Rectal smooth muscle tissue (tissue), 1 donor: Measurements from ENCODE around the gene HOXA13.
A peak's percentile ranks its signal among the peaks of the same experiment; 100 is the strongest.

Experiments
- H3K27ac ChIP-seq: one replicate; pipeline ENCODE4 v1.7.0; 2013; ENCODE audit warnings: low read depth, low read length, inconsistent platforms
- H3K27me3 ChIP-seq: one replicate; pipeline ENCODE4 v1.7.0; 2013; ENCODE audit warnings: low read length; ENCODE audit not compliant: control insufficient read depth, insufficient read depth
- H3K36me3 ChIP-seq: one replicate; pipeline ENCODE4 v1.7.0; 2013; ENCODE audit warnings: low read length; ENCODE audit not compliant: control insufficient read depth, insufficient read depth
- H3K4me1 ChIP-seq: one replicate; pipeline ENCODE4 v1.7.0; 2013; ENCODE audit warnings: low read length; ENCODE audit not compliant: control insufficient read depth, insufficient read depth
- H3K4me3 ChIP-seq: one replicate; pipeline ENCODE4 v1.7.0; 2013; ENCODE audit warnings: low read length
- H3K9ac ChIP-seq: one replicate; pipeline ENCODE4 v1.7.0; 2013; ENCODE audit warnings: low read length

The HOXA13 gene

DNA sequence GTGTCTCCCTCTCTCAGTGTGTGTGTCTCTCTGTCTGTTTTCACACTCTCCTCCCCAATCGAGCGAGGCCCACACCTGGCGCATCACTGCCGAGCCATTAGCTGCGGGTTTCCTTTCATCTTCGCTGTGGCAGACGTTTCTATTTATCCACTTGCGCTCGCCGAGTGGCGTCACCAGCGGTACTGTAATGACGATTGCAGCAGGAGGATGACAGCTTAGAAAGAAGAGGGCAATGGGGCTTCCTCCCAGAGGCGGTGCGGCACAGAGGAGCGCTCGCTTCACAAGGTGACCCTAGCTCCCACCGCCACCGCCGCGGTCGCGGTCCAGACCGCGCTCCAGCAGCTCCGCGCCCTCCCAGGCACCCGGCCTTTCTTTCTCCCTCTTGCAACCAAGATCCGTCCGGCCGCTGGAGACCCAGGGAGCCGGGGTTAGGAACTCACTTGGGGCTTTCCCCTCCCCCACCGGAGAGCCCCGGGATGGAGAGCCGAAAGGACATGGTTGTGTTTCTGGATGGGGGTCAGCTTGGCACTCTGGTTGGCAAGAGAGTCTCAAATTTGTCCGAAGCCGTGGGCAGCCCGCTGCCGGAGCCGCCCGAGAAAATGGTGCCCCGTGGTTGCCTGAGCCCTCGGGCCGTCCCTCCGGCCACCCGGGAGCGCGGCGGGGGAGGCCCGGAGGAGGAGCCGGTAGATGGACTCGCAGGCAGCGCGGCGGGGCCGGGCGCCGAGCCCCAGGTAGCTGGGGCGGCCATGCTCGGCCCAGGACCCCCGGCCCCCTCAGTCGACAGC is 42.9 kb upstream of the HOXA13 start, which contains the start of gene EVX1:
Gene EVX1 (plus strand): TSS at position 248 of the 785 bp plus-strand sequence. CDS start 229 bp downstream, at position 477.
- Histone ChIP-seq H3K36me3 (no peaks in the 10 kb centered on the region), H3K27me3 (peaks cover 79% of the 10 kb centered on the region), H3K4me1 (peaks cover 3% of the 10 kb centered on the region), H3K9ac (no peak within 1 kb of the TSS), H3K27ac (no peak within 1 kb of the TSS), H3K4me3 (peak within 1 kb of the TSS; percentile 3)

DNA sequence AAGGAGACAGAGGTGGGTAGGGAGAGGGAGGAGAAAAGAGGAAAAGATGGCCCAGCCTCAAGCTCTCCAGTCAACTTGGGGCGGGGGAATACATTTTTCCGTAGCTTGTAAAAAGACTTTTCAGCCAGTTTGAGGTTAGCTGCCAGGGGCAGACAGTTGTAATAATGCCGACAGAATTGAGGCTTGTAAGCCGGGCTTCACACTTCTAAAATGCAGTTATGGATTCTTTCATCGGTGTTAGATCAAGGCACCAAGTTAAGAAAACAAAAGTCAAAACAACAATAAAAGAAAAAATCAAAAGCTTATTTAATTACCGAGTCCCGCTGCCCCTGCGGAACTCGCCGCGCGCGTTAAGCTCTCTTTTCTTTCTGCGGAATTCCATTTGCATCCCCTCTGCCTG is 42.3 kb upstream of the HOXA13 start:
- H3K4me3 ChIP-seq, result peak overlapping the region; percentile 3
- H3K36me3 ChIP-seq, result no peaks in the 10 kb centered on the region
- no peak overlapping the region for H3K27ac ChIP-seq
- peaks cover 3% of the 10 kb centered on the region for H3K4me1 ChIP-seq
- peaks cover 79% of the 10 kb centered on the region for H3K27me3 ChIP-seq
- H3K9ac ChIP-seq, result no peak overlapping the region

DNA sequence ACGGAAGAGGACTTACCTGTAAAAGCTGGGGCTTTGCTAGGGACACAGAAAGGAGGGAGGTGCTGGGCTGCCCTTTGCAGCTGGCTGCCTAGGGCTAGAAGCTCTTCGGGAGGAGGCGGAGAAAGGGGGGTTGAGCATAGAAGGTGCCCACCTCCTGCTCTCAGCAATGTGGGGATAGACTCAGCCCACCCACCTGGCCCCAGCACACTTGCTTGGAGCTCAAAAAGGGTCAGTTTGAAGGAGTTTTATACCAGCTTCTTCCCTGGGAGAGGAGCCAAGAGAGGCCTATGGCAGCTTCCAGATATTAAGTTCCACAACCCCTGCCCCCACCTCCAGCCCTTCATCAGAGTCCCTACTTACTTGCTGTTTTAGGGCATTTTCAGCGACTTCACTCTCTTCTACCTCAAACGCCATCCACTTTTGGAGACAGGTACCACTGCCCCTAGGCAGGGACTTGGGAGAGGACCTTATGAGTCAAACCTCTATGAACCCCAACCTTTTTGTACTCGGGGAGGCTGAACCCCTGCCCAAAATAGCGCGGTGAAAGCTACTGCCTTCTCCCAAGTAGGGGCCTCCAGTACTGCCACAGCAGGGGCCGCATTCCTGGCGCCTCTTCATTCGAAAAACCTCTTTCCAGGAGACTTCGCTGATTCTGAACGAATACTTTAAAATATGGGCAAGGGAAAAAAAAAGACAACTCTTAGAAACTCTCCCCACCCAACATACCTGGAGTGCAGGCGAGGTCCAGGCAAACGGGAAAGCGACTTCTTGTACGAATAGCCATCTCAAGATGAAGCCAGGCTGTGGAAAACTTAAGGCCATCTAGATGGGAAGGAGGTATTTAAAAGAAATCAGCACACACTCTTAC is 41.5 kb upstream of the HOXA13 start:
- H3K9ac ChIP-seq, result no peak overlapping the region
- no peak overlapping the region for H3K4me3 ChIP-seq
- no peak overlapping the region for H3K27ac ChIP-seq
- H3K27me3 ChIP-seq, result peaks cover 74% of the 10 kb centered on the region
- no peaks in the 10 kb centered on the region for H3K36me3 ChIP-seq
- H3K4me1 ChIP-seq, result peaks cover 3% of the 10 kb centered on the region

DNA sequence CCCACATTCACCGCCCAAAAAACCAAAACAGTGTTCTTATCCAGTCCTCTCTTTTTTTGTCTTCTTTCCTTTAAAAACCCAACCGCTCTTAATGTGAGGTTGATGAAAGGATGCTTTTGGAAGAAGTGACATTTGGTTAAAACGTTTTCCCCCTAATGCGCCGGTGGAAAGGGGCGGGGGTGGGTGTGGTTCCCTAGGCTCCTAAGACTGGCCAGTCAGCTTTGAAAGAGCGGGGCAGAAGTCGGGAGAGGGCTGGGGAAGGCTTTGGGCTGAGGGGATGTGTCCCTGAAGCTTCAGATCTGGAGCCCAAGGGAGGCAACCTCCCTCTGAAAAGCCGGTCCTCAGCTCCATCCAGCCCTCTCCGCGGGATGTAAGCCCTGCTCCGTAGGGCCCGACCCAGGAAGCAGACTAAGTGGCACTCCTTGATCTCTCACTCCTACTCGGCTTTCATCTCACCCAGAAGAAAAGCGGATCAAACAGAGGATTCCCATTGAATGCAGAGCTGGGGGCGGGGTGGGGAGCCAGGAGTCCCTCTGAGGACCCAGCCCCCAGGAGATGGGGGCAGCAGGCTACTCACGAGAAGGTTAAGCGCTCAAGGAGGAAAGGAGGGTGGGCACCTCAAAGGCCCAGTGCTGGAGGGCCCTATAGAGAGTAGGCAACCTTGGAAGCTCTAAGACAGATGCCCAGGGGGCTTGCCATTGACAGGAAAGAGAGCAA is 40.3 kb upstream of the HOXA13 start:
- Histone ChIP-seq H3K4me1 (peaks cover 1% of the 10 kb centered on the region), H3K9ac (no peak overlapping the region), H3K27me3 (peaks cover 73% of the 10 kb centered on the region), H3K27ac (no peak overlapping the region), H3K4me3 (no peak overlapping the region), H3K36me3 (no peaks in the 10 kb centered on the region)

DNA sequence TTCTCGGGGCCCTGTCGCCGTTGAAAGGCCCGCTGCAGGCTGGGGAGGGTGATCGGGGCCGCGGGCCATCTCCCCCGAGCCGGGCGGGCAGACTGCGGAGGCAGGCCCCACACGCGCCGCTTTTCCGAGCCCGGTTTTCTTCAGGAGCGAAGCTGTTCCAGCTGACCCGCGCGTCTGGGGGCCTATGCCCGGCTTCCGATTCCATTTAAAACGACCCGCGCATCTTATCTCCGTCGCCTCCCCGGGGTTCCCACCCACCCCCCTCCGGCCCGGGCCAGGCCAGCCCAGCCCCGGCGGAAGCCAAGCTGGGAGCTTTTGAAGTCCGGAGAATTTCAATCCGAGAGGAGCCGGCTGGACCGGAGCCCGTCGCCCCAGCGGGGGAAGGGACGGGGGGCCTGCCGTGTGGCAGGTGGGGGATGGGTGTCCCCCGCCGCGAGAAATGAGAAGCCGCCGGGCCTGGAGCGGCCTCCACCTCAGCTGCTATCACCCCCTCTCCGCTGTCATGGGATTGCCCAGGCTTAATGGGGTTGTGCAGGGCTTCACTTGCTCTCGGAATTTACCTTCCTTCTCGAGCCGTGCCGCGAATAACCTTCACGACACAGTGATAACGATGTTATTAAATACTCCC is 39.6 kb upstream of the HOXA13 start:
- H3K4me3 ChIP-seq, result no peak overlapping the region
- H3K27me3 ChIP-seq, result peaks cover 66% of the 10 kb centered on the region
- H3K36me3 ChIP-seq, result no peaks in the 10 kb centered on the region
- no peaks in the 10 kb centered on the region for H3K4me1 ChIP-seq
- no peak overlapping the region for H3K9ac ChIP-seq
- no peak overlapping the region for H3K27ac ChIP-seq

DNA sequence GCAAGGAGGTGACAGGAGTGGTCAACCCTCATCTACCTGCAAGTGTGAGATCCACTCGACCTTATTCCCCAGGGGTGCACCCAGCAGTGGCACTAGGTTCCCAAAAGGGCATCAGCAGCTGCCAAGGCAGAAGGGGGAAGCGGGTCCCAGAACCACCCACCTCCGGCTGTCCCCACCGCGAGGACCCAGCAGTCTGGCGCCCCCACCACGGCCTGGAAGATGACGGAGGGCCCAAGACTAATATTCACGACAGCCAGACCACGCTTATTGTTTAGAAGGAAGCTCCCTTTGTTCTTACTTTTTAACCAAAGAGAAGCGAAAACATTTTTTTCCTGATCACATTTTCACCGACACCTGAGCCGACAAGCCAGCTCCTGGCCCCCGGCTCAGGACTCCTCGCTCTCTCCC is 39.1 kb upstream of the HOXA13 start:
- Histone ChIP-seq H3K4me1 (no peaks in the 10 kb centered on the region), H3K9ac (no peak overlapping the region), H3K27ac (no peak overlapping the region), H3K4me3 (no peak overlapping the region), H3K27me3 (peaks cover 61% of the 10 kb centered on the region), H3K36me3 (no peaks in the 10 kb centered on the region)

DNA sequence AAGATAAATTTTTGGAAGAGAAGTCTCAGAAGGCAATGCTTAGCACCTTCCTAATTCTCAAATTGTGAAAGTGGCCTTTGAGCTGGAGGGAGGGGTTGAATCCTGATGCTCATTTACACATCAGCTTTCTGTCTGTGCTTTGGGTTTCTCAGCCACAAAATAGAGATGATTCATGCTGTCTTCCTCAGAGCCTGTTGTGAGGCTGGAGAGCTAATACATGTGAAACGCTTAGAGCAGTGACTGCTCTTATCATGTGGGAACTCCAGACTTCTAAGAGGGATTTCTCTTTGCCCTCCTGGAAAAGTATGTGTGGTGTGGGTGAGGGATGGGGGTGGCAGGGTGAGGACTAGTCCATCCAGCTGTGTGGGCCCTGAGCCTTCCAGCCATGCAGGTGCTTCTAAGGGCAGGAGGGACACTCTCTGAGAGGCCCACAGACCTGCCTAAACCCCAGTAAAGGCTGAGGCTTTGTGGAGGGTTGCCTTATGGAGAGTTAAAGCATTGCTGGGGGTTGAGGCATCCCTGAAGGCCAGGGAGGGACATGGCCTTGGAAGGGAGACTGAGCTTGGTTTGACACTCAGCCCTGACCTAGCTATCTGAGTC is 37.9 kb upstream of the HOXA13 start:
- Histone ChIP-seq H3K9ac (no peak overlapping the region), H3K27me3 (peaks cover 52% of the 10 kb centered on the region), H3K4me3 (no peak overlapping the region), H3K36me3 (no peaks in the 10 kb centered on the region), H3K4me1 (no peaks in the 10 kb centered on the region), H3K27ac (no peak overlapping the region)

DNA sequence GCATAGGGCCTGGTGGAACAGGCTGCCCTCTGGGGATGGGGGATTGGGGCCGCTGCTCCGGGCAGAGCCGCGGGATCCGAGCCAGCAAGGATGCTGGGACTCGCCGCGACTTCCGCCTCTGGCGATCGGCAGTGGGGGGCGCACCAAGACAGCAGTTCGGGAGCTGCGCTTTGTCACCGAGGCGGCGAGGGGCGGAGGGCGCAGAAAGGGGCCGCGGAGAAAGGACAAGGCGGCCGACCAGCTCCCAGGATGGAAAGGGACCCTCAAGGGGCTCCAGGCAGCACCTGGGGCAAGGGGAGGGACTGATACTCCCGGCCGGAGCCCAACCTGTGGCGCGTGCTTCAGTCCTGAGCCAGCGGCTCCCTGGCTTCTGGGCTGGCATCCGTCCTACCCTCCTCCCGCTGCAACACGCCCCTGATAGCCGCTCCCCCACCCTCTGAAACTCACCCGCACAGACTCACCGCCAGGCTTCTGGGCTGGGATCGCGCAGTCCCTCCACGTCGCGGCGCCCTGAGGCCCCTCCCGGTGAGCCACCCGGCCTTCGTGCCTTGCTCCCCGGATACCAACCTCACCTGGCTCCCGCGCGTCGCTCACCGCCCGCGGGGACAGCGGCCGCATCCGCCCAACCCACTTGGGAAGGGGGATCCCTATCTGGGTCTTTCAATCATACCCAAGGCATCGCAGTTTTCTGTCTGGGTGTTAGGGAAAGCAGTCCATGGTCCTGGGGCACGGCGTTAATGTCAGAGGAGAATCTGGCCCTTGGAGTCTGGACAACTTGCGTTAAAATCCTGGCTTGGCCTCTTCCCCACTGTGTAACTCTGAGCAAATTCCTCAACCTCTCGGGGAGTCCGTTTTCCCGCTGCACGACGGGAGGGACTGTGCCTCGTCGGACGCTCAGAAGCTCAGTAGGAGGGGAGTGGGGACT is 35.8 kb upstream of the HOXA13 start:
- Histone ChIP-seq H3K27me3 (peaks cover 35% of the 10 kb centered on the region), H3K4me1 (no peaks in the 10 kb centered on the region), H3K9ac (no peak overlapping the region), H3K36me3 (no peaks in the 10 kb centered on the region), H3K4me3 (peak overlapping the region; percentile 71), H3K27ac (no peak overlapping the region)

DNA sequence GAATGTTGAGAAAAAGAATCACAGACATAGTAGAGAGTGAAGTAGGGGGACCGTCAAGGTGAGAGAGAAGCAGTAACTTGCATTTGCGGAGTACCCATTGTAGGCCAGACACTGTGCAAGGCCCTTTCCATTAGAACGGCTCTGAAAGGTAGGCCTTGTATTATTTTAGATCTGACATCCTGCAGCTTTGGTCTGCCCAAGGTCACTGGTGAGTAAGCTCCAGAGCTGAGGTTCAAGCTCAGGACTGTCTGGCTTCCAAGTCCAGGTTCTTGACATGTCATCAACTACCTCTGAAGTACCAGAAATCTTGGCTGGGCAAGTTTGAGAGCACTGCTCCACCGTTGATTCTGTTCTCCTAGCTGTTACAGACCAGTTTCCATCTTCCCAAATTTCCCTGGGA is 29.6 kb upstream of the HOXA13 start:
- H3K27ac ChIP-seq, result no peak overlapping the region
- no peaks in the 10 kb centered on the region for H3K36me3 ChIP-seq
- H3K4me1 ChIP-seq, result no peaks in the 10 kb centered on the region
- H3K9ac ChIP-seq, result no peak overlapping the region
- peaks cover 14% of the 10 kb centered on the region for H3K27me3 ChIP-seq
- H3K4me3 ChIP-seq, result no peak overlapping the region

DNA sequence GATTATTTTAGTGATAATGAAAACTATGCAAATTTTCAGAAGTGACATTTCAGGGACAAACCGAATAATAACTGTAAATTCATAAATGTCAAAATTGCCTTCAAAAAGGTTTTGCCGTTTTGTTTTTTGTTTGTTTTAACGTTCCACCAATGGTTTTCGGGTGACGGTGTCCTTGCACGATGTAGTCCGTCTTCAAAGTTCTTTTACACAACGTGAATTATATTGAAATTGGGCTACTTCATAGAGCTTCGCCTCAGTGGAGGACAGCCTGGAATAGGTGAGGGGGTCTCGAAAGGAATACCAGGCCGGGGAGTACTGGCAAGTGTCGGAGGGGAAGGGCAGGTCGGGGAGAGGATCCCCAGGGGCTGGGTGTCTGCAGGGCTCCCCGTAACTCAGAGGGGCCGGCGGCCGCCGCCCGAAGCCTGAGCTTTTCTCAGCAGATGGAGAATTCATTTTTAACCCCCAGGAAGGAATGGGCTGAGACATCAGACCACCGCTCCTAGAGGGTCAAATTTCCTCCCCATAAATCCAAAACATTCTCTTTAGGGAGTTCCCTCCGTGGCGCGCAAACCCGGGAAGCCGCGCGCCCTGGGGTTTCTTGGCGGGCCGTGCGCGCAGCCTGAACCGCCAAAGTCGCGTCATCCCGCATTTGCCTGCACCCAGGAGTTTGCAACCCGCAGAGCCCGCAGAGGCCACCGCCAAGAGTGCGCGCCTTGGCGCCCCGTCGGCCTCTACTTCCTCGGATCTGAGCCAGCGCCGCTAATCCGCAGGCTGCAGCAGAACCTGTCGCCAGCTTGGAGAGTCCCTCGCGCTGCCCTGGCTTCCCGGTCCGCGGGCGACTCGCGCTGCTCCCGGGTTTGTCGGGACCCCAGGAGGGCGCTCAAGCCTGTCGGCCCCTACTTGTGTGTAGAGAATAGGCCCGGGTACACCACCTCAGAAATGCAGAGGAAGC is 25.4 kb upstream of the HOXA13 start:
- Histone ChIP-seq H3K9ac (no peak overlapping the region), H3K27ac (no peak overlapping the region), H3K27me3 (peaks cover 14% of the 10 kb centered on the region), H3K4me1 (no peaks in the 10 kb centered on the region), H3K4me3 (peak overlapping the region; percentile 11), H3K36me3 (no peaks in the 10 kb centered on the region)
